ENCODE results near the gene FBRSL1. TPM values are rescaled to one million over a fixed set of nuclear protein-coding genes. Genes with fewer than 3 reads are reported as not detected.

Gene FBRSL1
- total RNA-seq, 4 donors from 2014 or later = 23.3 to 306 (median 49.7) TPM

- intact Hi-C loops (cut with DNase I; ENCODE audit: low total_unique reads) (no loop called here), in situ Hi-C loops (cut with MboI; ENCODE audit: low pct_ligation_motif_present in 1 of 4, low pct_unique_long_range_greater_than_20kb in 1 of 4, low sequenced_read_pairs in 3 of 4) (loop anchor here in 2 of 4 donors (25.0 kb wide), 1 partner anchor 93 kb away; no protein-coding TSS in a partner anchor)
- 84 to 100% methylated on average over 1 to 24 of the region's 27 CpGs for WGBS, 2 donors (ENCODE audit: low coverage in 1 of 2)
- TF ChIP-seq EP300 (IDR thresholded peaks at IDR 0.05; ENCODE audit: low read depth) = no peak
- no peak for TF ChIP-seq POLR2A (IDR thresholded peaks at IDR 0.05)
- no peak for TF ChIP-seq CTCF (IDR thresholded peaks at IDR 0.05)
- TF ChIP-seq POLR2AphosphoS5 (IDR thresholded peaks at IDR 0.05) = no peak
- Histone ChIP-seq H3K9me3 (no peaks in the 10 kb centered on the region), H3K27ac (no peak overlapping the region), H3K27me3 (no peaks in the 10 kb centered on the region), H3K36me3 (no peaks in the 10 kb centered on the region), H3K4me1 (peaks cover 24 to 68% (median 49%) of the 10 kb centered on the region in 4 donors), H3K4me3 (no peak overlapping the region)
- DNase-seq = peak; percentile 36
Measured at GRCh38 chr12:132505105-132505851, 15.3 kb downstream of the FBRSL1 start.

DNA sequence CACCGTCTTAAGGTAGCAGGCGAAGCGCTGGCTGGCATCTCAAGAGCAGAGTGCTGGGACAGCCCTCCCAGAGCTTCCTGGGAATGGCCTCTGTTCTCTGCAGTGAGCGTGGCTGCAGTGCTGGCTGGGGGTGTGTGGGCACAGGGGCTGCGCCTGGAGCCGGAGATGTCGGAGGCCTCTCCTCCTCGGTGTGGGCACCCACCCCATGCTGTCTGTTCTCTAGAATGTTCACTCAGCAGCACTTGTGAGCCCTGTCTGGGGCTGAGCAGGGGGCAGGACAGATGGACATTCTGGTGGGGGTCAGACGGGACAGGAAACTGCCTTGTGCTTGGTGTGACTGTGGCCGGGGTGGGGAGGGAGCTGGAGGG lies 15.9 kb downstream of the FBRSL1 start:
- intact Hi-C loops (cut with DNase I; ENCODE audit: low total_unique reads) (no loop called here), in situ Hi-C loops (cut with MboI; ENCODE audit: low pct_ligation_motif_present in 1 of 4, low pct_unique_long_range_greater_than_20kb in 1 of 4, low sequenced_read_pairs in 3 of 4) (loop anchor here in 2 of 4 donors (25.0 kb wide), 1 partner anchor 94 kb away; no protein-coding TSS in a partner anchor)
- Histone ChIP-seq H3K27ac (no peak overlapping the region), H3K9me3 (no peaks in the 10 kb centered on the region), H3K36me3 (no peaks in the 10 kb centered on the region), H3K4me1 (peaks cover 24 to 65% (median 47%) of the 10 kb centered on the region in 4 donors), H3K4me3 (no peak overlapping the region), H3K27me3 (no peaks in the 10 kb centered on the region)
- WGBS, 2 donors (ENCODE audit: low coverage in 1 of 2) = 64 to 80% methylated on average over 2 to 7 of the region's 10 CpGs
- no peak for DNase-seq
- TF ChIP-seq EP300 (IDR thresholded peaks at IDR 0.05; ENCODE audit: low read depth) (no peak), POLR2A (IDR thresholded peaks at IDR 0.05) (no peak), CTCF (IDR thresholded peaks at IDR 0.05) (no peak), POLR2AphosphoS5 (IDR thresholded peaks at IDR 0.05) (no peak)

DNA sequence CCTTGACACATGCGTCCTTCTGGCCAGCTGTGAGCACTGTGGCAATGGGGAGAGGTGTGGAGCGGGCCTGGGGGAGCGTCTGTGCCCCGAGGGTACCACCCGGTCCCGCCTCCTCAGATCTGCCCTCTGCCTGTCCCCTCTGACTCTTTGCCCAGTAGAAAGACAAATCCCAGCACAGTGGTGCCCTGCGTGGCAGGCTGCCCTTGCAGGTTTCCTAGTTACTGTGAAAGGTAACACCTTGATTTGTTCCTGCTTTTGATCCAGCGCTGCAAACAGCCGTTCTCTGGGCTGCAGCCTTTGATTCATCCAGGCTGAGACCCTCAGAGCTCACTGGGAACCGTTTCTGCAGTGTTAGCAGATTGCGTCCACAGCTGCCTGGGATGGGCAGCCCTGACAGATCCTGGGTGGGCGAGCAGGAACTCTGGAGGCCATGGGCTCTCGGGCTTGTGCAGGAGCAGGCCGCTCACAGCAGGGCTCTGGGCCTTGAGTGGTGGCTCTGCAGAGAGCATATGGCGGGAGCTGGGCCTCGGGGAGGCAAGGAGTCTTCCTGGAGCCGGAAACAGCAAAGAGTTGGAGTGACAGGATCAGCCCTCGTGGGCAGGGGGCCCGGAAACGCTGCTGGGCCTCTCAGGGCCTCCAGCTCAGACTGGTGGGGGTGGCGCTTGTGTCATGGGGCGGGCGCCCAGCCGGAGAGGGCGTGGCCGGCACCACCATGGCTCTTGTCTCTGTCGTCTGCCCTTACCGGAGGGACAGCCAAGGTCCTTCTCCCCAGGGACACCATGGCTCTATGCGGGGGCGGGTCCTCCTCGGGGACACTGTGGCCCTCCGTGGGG lies 16.6 kb downstream of the FBRSL1 start:
- TF ChIP-seq POLR2A (IDR thresholded peaks at IDR 0.05) = no peak
- TF ChIP-seq CTCF (IDR thresholded peaks at IDR 0.05) = no peak
- no peak for TF ChIP-seq POLR2AphosphoS5 (IDR thresholded peaks at IDR 0.05)
- 49 to 66% methylated on average over 7 to 25 of the region's 32 CpGs for WGBS, 2 donors (ENCODE audit: low coverage in 1 of 2)
- Histone ChIP-seq H3K4me3 (peak overlapping the region in 1 of 4 donors; percentile 9), H3K27me3 (no peaks in the 10 kb centered on the region), H3K27ac (no peak overlapping the region), H3K36me3 (no peaks in the 10 kb centered on the region), H3K9me3 (no peaks in the 10 kb centered on the region), H3K4me1 (peaks cover 24 to 58% (median 44%) of the 10 kb centered on the region in 4 donors)
- in situ Hi-C loops (cut with MboI; ENCODE audit: low pct_ligation_motif_present in 1 of 4, low pct_unique_long_range_greater_than_20kb in 1 of 4, low sequenced_read_pairs in 3 of 4) = loop anchor here in 2 of 4 donors (25.0 kb wide), 1 partner anchor 94 kb away; no protein-coding TSS in a partner anchor
- peak; percentile 31 for DNase-seq
- intact Hi-C loops (cut with DNase I; ENCODE audit: low total_unique reads) = no loop called here

DNA sequence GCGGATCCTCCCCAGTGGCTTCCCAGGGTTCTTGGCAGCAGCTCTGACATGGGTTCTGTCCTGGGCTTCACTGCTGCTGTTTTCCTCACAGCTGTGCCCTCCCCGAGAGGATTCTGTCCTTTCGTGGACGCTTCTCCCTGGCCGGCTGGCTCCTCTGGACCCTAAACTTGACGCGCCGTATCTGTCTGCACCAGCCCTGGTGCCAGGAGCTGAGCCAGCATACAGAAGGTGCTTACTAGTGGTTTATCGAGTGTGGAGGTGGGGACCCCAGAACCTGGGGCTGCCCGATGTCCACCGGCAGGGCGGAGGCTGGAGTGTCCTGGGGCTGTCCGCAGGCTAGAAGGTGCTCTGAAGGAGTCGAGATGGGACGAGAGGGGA lies 17.2 kb downstream of the FBRSL1 start:
- peak overlapping the region in 1 of 4 donors; percentile 9 for H3K4me3 ChIP-seq
- no peak for TF ChIP-seq CTCF (IDR thresholded peaks at IDR 0.05)
- no peak for TF ChIP-seq POLR2AphosphoS5 (IDR thresholded peaks at IDR 0.05)
- TF ChIP-seq EP300 (IDR thresholded peaks at IDR 0.05; ENCODE audit: low read depth) = no peak
- TF ChIP-seq POLR2A (IDR thresholded peaks at IDR 0.05) = no peak
- no peaks in the 10 kb centered on the region for H3K36me3 ChIP-seq
- H3K27ac ChIP-seq = no peak overlapping the region
- WGBS, 2 donors (ENCODE audit: low coverage in 1 of 2) = 77% methylated on average over 12 of the region's 15 CpGs; no CpG with 5 or more reads in 1 of the 2 donors
- intact Hi-C loops (cut with DNase I; ENCODE audit: low total_unique reads) (no loop called here), in situ Hi-C loops (cut with MboI; ENCODE audit: low pct_ligation_motif_present in 1 of 4, low pct_unique_long_range_greater_than_20kb in 1 of 4, low sequenced_read_pairs in 3 of 4) (loop anchor here in 2 of 4 donors (25.0 kb wide), 1 partner anchor 95 kb away; no protein-coding TSS in a partner anchor)
- no peaks in the 10 kb centered on the region for H3K9me3 ChIP-seq
- peaks cover 24 to 52% (median 42%) of the 10 kb centered on the region in 4 donors for H3K4me1 ChIP-seq
- DNase-seq = no peak
- H3K27me3 ChIP-seq = no peaks in the 10 kb centered on the region

Measured in transverse colon (tissue), 4 donors.